HAP-1 (cell line): Measurements from ENCODE around the gene CCDC188.

Experiments
- DNase-seq, 2 experiments: peaks; one replicate each; pipeline ENCODE4 v3.0.0-alpha.2; 2016 to 2020; ENCODE audit warnings: low spot score in 2 of 2
- H3K27me3 ChIP-seq: fragments of 250-450 bp; sonication (Bioruptor Pico); 2 replicates; pipeline ENCODE4 v1.5.1; 2020; ENCODE audit warnings: low read depth, mild to moderate bottlenecking, moderate library complexity
- H3K36me3 ChIP-seq: fragments of 250-450 bp; sonication (Bioruptor Pico); replicated peaks from 2 replicates; pipeline ENCODE4 v1.5.1; 2020; ENCODE audit warnings: mild to moderate bottlenecking
- H3K4me1 ChIP-seq: fragments of 250-450 bp; sonication (Bioruptor Pico); 2 replicates; pipeline ENCODE4 v1.5.1; 2020; ENCODE audit warnings: mild to moderate bottlenecking
- H3K4me3 ChIP-seq: fragments of 250-450 bp; sonication (Bioruptor Pico); 2 replicates; pipeline ENCODE4 v1.5.1; 2020; ENCODE audit warnings: mild to moderate bottlenecking, moderate library complexity
- H3K9me3 ChIP-seq: fragments of 250-450 bp; sonication (Bioruptor Pico); 2 replicates; pipeline ENCODE4 v1.5.1; 2020; ENCODE audit warnings: mild to moderate bottlenecking, moderate library complexity
- in situ Hi-C: fragments of 300-500 bp; cut with MboI; formaldehyde crosslinking; loops from 3 replicates; pipeline ENCODE4 v1.14.3; 2020; ENCODE audit warnings: low sequenced_read_pairs, inconsistent platforms, mixed read lengths

The CCDC188 gene

GRCh38 chr22:20156042-20156389, 5.2 kb upstream of the CCDC188 start:
- H3K4me3 ChIP-seq = no peak overlapping the region
- H3K9me3 ChIP-seq = no peaks in the 10 kb centered on the region
- H3K4me1 ChIP-seq = no peaks in the 10 kb centered on the region
- in situ Hi-C loops = loop anchor here (5.0 to 10.0 kb wide), 2 partner anchors 136 to 299 kb away; no protein-coding TSS in a partner anchor
- H3K27me3 ChIP-seq = 0 out of 2 replicates have a peak, but pooled peaks cover 2% of the 10 kb centered on the region
- no peak for DNase-seq
- no peaks in the 10 kb centered on the region for H3K36me3 ChIP-seq

GRCh38 chr22:20155330-20156041, 4.6 kb upstream of the CCDC188 start:
- H3K36me3 ChIP-seq = no peaks in the 10 kb centered on the region
- H3K27me3 ChIP-seq = 0 out of 2 replicates have a peak, but pooled peaks cover 2% of the 10 kb centered on the region
- H3K4me1 ChIP-seq = no peaks in the 10 kb centered on the region
- DNase-seq = peak in 1 of 2 experiments; percentile 37
- H3K4me3 ChIP-seq = no peak overlapping the region
- no peaks in the 10 kb centered on the region for H3K9me3 ChIP-seq
- in situ Hi-C loops = loop anchor here (5.0 to 10.0 kb wide), 2 partner anchors 137 to 299 kb away; no protein-coding TSS in a partner anchor

GRCh38 chr22:20154602-20155187, 3.8 kb upstream of the CCDC188 start:
- DNase-seq = peak in 1 of 2 experiments; percentile 60
- Histone ChIP-seq H3K27me3 (0 out of 2 replicates have a peak, but pooled peaks cover 2% of the 10 kb centered on the region), H3K4me1 (no peaks in the 10 kb centered on the region), H3K36me3 (no peaks in the 10 kb centered on the region), H3K4me3 (no peak overlapping the region), H3K9me3 (no peaks in the 10 kb centered on the region)
- in situ Hi-C loops = loop anchor here (5.0 to 10.0 kb wide), 2 partner anchors 138 to 300 kb away; no protein-coding TSS in a partner anchor

- H3K27me3 ChIP-seq = 0 out of 2 replicates have a peak, but pooled peaks cover 2% of the 10 kb centered on the region
- in situ Hi-C loops = loop anchor here (10.0 kb wide), 1 partner anchor 301 kb away; no protein-coding TSS in a partner anchor
- DNase-seq = no peak
- no peaks in the 10 kb centered on the region for H3K9me3 ChIP-seq
- H3K4me1 ChIP-seq = no peaks in the 10 kb centered on the region
- no peak overlapping the region for H3K4me3 ChIP-seq
- H3K36me3 ChIP-seq = no peaks in the 10 kb centered on the region
Observed at GRCh38 chr22:20153945-20154344, 3.1 kb upstream of the CCDC188 start.

GRCh38 chr22:20152464-20152890, 1.6 kb upstream of the CCDC188 start:
- no peak for DNase-seq
- H3K4me3 ChIP-seq = no peak overlapping the region
- H3K36me3 ChIP-seq = no peaks in the 10 kb centered on the region
- no peaks in the 10 kb centered on the region for H3K9me3 ChIP-seq
- H3K4me1 ChIP-seq = no peaks in the 10 kb centered on the region
- H3K27me3 ChIP-seq = 0 out of 2 replicates have a peak, but pooled peaks cover 2% of the 10 kb centered on the region
- in situ Hi-C loops = loop anchor here (10.0 kb wide), 1 partner anchor 302 kb away; no protein-coding TSS in a partner anchor

GRCh38 chr22:20151276-20151588, 377 bp upstream of the CCDC188 start:
- Histone ChIP-seq H3K4me3 (no peak overlapping the region), H3K27me3 (0 out of 2 replicates have a peak, but pooled peaks cover 2% of the 10 kb centered on the region), H3K4me1 (no peaks in the 10 kb centered on the region), H3K36me3 (no peaks in the 10 kb centered on the region), H3K9me3 (no peaks in the 10 kb centered on the region)
- DNase-seq = no peak
- in situ Hi-C loops = loop anchor here (10.0 kb wide), 1 partner anchor 304 kb away; no protein-coding TSS in a partner anchor

- no peak for DNase-seq
- in situ Hi-C loops = loop anchor here (10.0 kb wide), 1 partner anchor 305 kb away; no protein-coding TSS in a partner anchor
- H3K36me3 ChIP-seq = no peaks in the 10 kb centered on the region
- no peaks in the 10 kb centered on the region for H3K9me3 ChIP-seq
- no peaks in the 10 kb centered on the region for H3K4me1 ChIP-seq
- no peak overlapping the region for H3K4me3 ChIP-seq
- H3K27me3 ChIP-seq = no peaks in the 10 kb centered on the region
Observed at GRCh38 chr22:20149257-20150250, 1.3 kb downstream of the CCDC188 start.

- in situ Hi-C loops = no loop called here
- H3K36me3 ChIP-seq = no peaks in the 10 kb centered on the region
- DNase-seq = no peak
- H3K27me3 ChIP-seq = no peaks in the 10 kb centered on the region
- no peaks in the 10 kb centered on the region for H3K9me3 ChIP-seq
- no peak overlapping the region for H3K4me3 ChIP-seq
- no peaks in the 10 kb centered on the region for H3K4me1 ChIP-seq
Observed at GRCh38 chr22:20148414-20148813, 2.4 kb downstream of the CCDC188 start.

- H3K9me3 ChIP-seq = no peaks in the 10 kb centered on the region
- in situ Hi-C loops = no loop called here
- no peaks in the 10 kb centered on the region for H3K27me3 ChIP-seq
- no peak for DNase-seq
- H3K4me3 ChIP-seq = no peak overlapping the region
- no peaks in the 10 kb centered on the region for H3K36me3 ChIP-seq
- no peaks in the 10 kb centered on the region for H3K4me1 ChIP-seq
Observed at GRCh38 chr22:20147237-20147988, 3.4 kb downstream of the CCDC188 start.

GRCh38 chr22:20146777-20147176, 4.1 kb downstream of the CCDC188 start:
- in situ Hi-C loops = no loop called here
- Histone ChIP-seq H3K36me3 (no peaks in the 10 kb centered on the region), H3K4me3 (no peak overlapping the region), H3K27me3 (no peaks in the 10 kb centered on the region), H3K9me3 (no peaks in the 10 kb centered on the region), H3K4me1 (no peaks in the 10 kb centered on the region)
- DNase-seq = no peak

- Histone ChIP-seq H3K36me3 (no peaks in the 10 kb centered on the region), H3K27me3 (no peaks in the 10 kb centered on the region), H3K4me1 (no peaks in the 10 kb centered on the region), H3K9me3 (no peaks in the 10 kb centered on the region), H3K4me3 (no peak overlapping the region)
- DNase-seq = no peak
- in situ Hi-C loops = no loop called here
Observed at GRCh38 chr22:20145832-20146223, 5.0 kb downstream of the CCDC188 start.

GRCh38 chr22:20145206-20145831, 5.5 kb downstream of the CCDC188 start:
- no peaks in the 10 kb centered on the region for H3K9me3 ChIP-seq
- H3K4me3 ChIP-seq = no peak overlapping the region
- no peak for DNase-seq
- in situ Hi-C loops = no loop called here
- H3K4me1 ChIP-seq = no peaks in the 10 kb centered on the region
- no peaks in the 10 kb centered on the region for H3K27me3 ChIP-seq
- H3K36me3 ChIP-seq = no peaks in the 10 kb centered on the region
